C4-2B (cell line): ENCODE measurements around the gene PDLIM1.

Experiments
- ZFX ChIP-seq: fragments of 450-650 bp; IDR thresholded peaks from 2 replicates; pipeline ENCODE4 v1.6.1; 2017
- TF ChIP-seq, protein P1 (sequence below): fragments of 450-650 bp; conservative IDR thresholded peaks from 2 replicates; pipeline ENCODE4 v1.5.1; 2017; ENCODE audit warnings: mild to moderate bottlenecking

DNA sequence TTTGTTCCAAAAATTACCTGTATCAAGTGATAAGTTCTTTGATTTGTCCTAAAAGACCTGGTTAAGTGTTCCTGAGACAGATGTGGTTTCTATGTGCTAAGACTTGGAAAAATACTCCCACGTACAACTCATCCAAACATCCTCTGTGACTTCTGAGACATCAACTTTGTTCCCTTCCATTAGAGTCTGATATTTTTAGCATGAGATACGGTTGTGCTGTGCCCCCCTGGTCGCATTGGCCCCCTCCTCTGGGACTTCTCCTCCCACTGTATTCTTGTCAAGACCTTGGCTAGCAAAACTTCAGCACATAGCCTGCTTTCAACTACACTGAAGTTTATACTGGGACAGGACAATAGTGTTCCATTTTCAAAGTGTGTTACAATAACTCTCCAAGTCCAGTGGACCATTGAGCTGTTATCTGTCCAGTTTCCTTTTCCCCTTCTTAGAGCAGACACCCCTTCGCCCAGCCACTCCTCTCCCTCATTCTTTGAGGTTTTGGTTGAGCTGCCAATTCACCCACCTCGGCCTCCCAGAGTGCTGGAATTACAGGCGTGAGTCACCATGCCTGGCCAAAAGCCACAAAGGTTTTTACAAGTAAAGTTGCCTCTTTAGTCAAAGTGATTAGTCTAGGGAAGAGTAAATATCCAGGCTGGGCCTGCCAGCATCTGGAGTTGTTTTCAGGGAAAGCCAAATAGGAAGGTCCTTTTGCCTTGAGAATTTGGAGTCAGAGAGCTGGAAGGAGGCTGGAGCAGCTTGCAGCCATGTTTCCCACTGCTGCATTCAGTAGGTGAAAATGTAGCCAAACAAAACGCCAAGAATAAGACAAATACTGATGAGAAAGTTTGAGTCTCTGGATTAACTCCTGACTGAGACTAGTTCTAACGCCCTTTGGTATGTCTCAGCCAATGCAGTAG lies 17.8 kb upstream of the PDLIM1 start:
- TF ChIP-seq, protein P1, sequence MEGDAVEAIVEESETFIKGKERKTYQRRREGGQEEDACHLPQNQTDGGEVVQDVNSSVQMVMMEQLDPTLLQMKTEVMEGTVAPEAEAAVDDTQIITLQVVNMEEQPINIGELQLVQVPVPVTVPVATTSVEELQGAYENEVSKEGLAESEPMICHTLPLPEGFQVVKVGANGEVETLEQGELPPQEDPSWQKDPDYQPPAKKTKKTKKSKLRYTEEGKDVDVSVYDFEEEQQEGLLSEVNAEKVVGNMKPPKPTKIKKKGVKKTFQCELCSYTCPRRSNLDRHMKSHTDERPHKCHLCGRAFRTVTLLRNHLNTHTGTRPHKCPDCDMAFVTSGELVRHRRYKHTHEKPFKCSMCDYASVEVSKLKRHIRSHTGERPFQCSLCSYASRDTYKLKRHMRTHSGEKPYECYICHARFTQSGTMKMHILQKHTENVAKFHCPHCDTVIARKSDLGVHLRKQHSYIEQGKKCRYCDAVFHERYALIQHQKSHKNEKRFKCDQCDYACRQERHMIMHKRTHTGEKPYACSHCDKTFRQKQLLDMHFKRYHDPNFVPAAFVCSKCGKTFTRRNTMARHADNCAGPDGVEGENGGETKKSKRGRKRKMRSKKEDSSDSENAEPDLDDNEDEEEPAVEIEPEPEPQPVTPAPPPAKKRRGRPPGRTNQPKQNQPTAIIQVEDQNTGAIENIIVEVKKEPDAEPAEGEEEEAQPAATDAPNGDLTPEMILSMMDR = no peak
- TF ChIP-seq ZFX = no peak
